H9 (cell line): Measurements from ENCODE around the gene SLC24A3. TPM values are rescaled to one million over a fixed set of nuclear protein-coding genes. Genes with fewer than 3 reads are reported as not detected.

Experiments used
- DNase-seq: peaks from one replicate; pipeline ENCODE4 v3.0.0-alpha.2; 2017
- H2AFZ ChIP-seq: one replicate; pipeline ENCODE4 v1.6.1; 2013; ENCODE audit warnings: mild to moderate bottlenecking, low read length, control low read depth, moderate library complexity
- H2AK5ac ChIP-seq: 2 replicates; pipeline ENCODE4 v1.6.1; 2013; ENCODE audit warnings: low read length, control low read depth, mixed read lengths; ENCODE audit not compliant: insufficient read length
- H2BK120ac ChIP-seq: one replicate; pipeline ENCODE4 v1.6.1; 2013; ENCODE audit warnings: low read depth, mild to moderate bottlenecking, low read length, control low read depth, inconsistent platforms; ENCODE audit not compliant: poor library complexity, severe bottlenecking
- H2BK12ac ChIP-seq: 2 replicates; pipeline ENCODE4 v1.6.1; 2013; ENCODE audit warnings: low read length, control low read depth, mixed read lengths, low read depth; ENCODE audit not compliant: insufficient read length
- H2BK15ac ChIP-seq: 2 replicates; pipeline ENCODE4 v1.6.1; 2013; ENCODE audit warnings: low read depth, low read length, control low read depth
- H2BK20ac ChIP-seq: one replicate; pipeline ENCODE4 v1.6.1; 2013; ENCODE audit warnings: low read depth, mild to moderate bottlenecking, low read length, control low read depth, inconsistent platforms; ENCODE audit not compliant: poor library complexity, severe bottlenecking
- H2BK5ac ChIP-seq: 2 replicates; pipeline ENCODE4 v1.6.1; 2013; ENCODE audit warnings: low read length, control low read depth, mixed read lengths; ENCODE audit not compliant: insufficient read length
- H3K14ac ChIP-seq: 2 replicates; pipeline ENCODE4 v1.6.1; 2013; ENCODE audit warnings: low read length, control low read depth; ENCODE audit not compliant: insufficient read depth
- H3K18ac ChIP-seq: 2 replicates; pipeline ENCODE4 v1.6.1; 2013; ENCODE audit warnings: low read depth, mild to moderate bottlenecking, mixed read lengths, low read length, control low read depth; ENCODE audit not compliant: insufficient read length
- H3K23ac ChIP-seq: 2 replicates; pipeline ENCODE4 v1.6.1; 2013; ENCODE audit warnings: low read length, control low read depth, mixed read lengths, low read depth; ENCODE audit not compliant: insufficient read length
- H3K23me2 ChIP-seq: 2 replicates; pipeline ENCODE4 v1.6.1; 2013; ENCODE audit warnings: low read depth, mild to moderate bottlenecking, mixed read lengths, low read length, control low read depth; ENCODE audit not compliant: insufficient read length, poor library complexity, severe bottlenecking
- H3K27ac ChIP-seq: 2 replicates; pipeline ENCODE4 v1.5.1; 2013; ENCODE audit warnings: low read length, control low read depth, mixed read lengths, low read depth; ENCODE audit not compliant: insufficient read length
- H3K27me3 ChIP-seq: 2 replicates; pipeline ENCODE4 v1.6.1; 2013; ENCODE audit warnings: low read length, control low read depth, inconsistent platforms; ENCODE audit not compliant: insufficient read depth
- H3K4ac ChIP-seq: 2 replicates; pipeline ENCODE4 v1.6.1; 2013; ENCODE audit warnings: low read depth, mild to moderate bottlenecking, control low read depth, inconsistent platforms, low read length, moderate library complexity
- H3K4me1 ChIP-seq: 2 replicates; pipeline ENCODE4 v1.6.1; 2013; ENCODE audit warnings: low read length, control low read depth, inconsistent platforms; ENCODE audit not compliant: insufficient read depth
- H3K4me2 ChIP-seq: 2 replicates; pipeline ENCODE4 v1.6.1; 2013; ENCODE audit warnings: low read length, control low read depth, mixed read lengths; ENCODE audit not compliant: insufficient read length, insufficient read depth
- H3K56ac ChIP-seq: 2 replicates; pipeline ENCODE4 v1.6.1; 2013; ENCODE audit warnings: low read depth, mild to moderate bottlenecking, mixed read lengths, low read length, control low read depth; ENCODE audit not compliant: insufficient read length
- H3K79me1 ChIP-seq: 2 replicates; pipeline ENCODE4 v1.6.1; 2013; ENCODE audit warnings: low read depth, mild to moderate bottlenecking, moderate library complexity, low read length, control low read depth, inconsistent platforms; ENCODE audit not compliant: insufficient read depth, poor library complexity, severe bottlenecking
- H3K79me2 ChIP-seq: 2 replicates; pipeline ENCODE4 v1.6.1; 2013; ENCODE audit warnings: low read length, control low read depth, inconsistent platforms; ENCODE audit not compliant: insufficient read depth
- H3K9ac ChIP-seq: 2 replicates; pipeline ENCODE4 v1.6.1; 2013; ENCODE audit warnings: low read length, control low read depth, mixed read lengths; ENCODE audit not compliant: insufficient read length; ENCODE audit errors: extremely low read depth
- H3K9me3 ChIP-seq: one replicate; pipeline ENCODE4 v1.6.1; 2013; ENCODE audit warnings: low read depth, low read length, inconsistent platforms; ENCODE audit not compliant: control insufficient read depth
- H3T11ph ChIP-seq: one replicate; pipeline ENCODE4 v1.6.1; 2013; ENCODE audit warnings: mild to moderate bottlenecking, low read length, control low read depth, inconsistent platforms
- H4K20me1 ChIP-seq: one replicate; pipeline ENCODE4 v1.6.1; 2013; ENCODE audit not compliant: control insufficient read depth, insufficient read length, insufficient read depth
- H4K5ac ChIP-seq: 2 replicates; pipeline ENCODE4 v1.6.1; 2013; ENCODE audit warnings: low read depth, mild to moderate bottlenecking, mixed read lengths, low read length, control low read depth; ENCODE audit not compliant: insufficient read length
- H4K8ac ChIP-seq: replicated peaks from 2 replicates; pipeline ENCODE4 v1.6.1; 2013; ENCODE audit warnings: low read length, control low read depth, mixed read lengths, low read depth; ENCODE audit not compliant: insufficient read length
- H4K91ac ChIP-seq: 2 replicates; pipeline ENCODE4 v1.6.1; 2013; ENCODE audit warnings: low read depth, mild to moderate bottlenecking, moderate library complexity, mixed read lengths, low read length, control low read depth; ENCODE audit not compliant: insufficient read length
- H3K27ac Mint-ChIP-seq, 3 experiments: 2 replicates in 2 of 3; 3 replicates in 1 of 3; pipeline ENCODE4 v1.8.0; 2020 to 2021; ENCODE audit warnings: mixed read lengths in 3 of 3, mild to moderate bottlenecking in 1 of 3, moderate library complexity in 1 of 3
- H3K27me3 Mint-ChIP-seq: 2 replicates; pipeline ENCODE4 v1.8.0; 2021; ENCODE audit warnings: low read depth, mild to moderate bottlenecking, moderate library complexity, mixed read lengths
- H3K36me3 Mint-ChIP-seq, 3 experiments: 2 replicates in 2 of 3; 3 replicates in 1 of 3; pipeline ENCODE4 v1.8.0; 2020 to 2021; ENCODE audit warnings: low read depth in 3 of 3, mixed read lengths in 3 of 3; ENCODE audit not compliant: insufficient read depth in 1 of 3
- H3K4me1 Mint-ChIP-seq, 2 experiments: 2 replicates each; pipeline ENCODE4 v1.8.0; 2020; ENCODE audit warnings: mixed read lengths in 2 of 2
- H3K4me3 Mint-ChIP-seq, 2 experiments: 2 replicates in 1 of 2; 3 replicates in 1 of 2; pipeline ENCODE4 v1.8.0; 2020 to 2021; ENCODE audit warnings: mild to moderate bottlenecking in 2 of 2, mixed read lengths in 2 of 2, moderate library complexity in 1 of 2
- H3K9me3 Mint-ChIP-seq, 2 experiments: 2 replicates in 1 of 2; 3 replicates in 1 of 2; pipeline ENCODE4 v1.8.0; 2020; ENCODE audit warnings: mild to moderate bottlenecking in 2 of 2, mixed read lengths in 2 of 2, moderate library complexity in 1 of 2
- CTCF ChIP-seq: fragments of 200-600 bp; sonication (generic); conservative IDR thresholded peaks from 3 replicates; pipeline ENCODE4 v1.8.0; 2021; ENCODE audit warnings: antibody characterized with exemption, mild to moderate bottlenecking
- WGBS: extraction: QIAGEN DNeasy Blood & Tissue Kit; methylation state at CpG from one replicate; pipeline ENCODE4 v1.1.7; 2013; ENCODE audit warnings: missing lambda C conversion rate, low lambda C conversion rate, mixed read lengths; ENCODE audit not compliant: insufficient read length; ENCODE audit errors: extremely low coverage; 5-methylcytosine and 5-hydroxymethylcytosine counted together
- total RNA-seq: library from RNA; stranded (reverse); gene quantifications from 2 replicates; pipeline ENCODE4 v1.2.1, GENCODE V29; 2021

SLC24A3 gene
- total RNA-seq, 1 experiment from 2014 or later: 0.83 TPM

GRCh38 chr20:19750101-19750606 lies 537.7 kb downstream of the SLC24A3 start:
- H3K27ac ChIP-seq: no peak overlapping the region
- no peak overlapping the region for H2BK5ac ChIP-seq
- no peak overlapping the region for H2BK15ac ChIP-seq
- WGBS: no CpG with 5 or more reads among the region's 4 CpGs
- H3K9me3 Mint-ChIP-seq: peaks cover 10% of the 10 kb centered on the region in 2 experiments; a peak in 4 of 5 replicates
- H3K56ac ChIP-seq: no peak overlapping the region
- no peak overlapping the region for H4K5ac ChIP-seq
- peaks cover 0 to 4% (median 2%) of the 10 kb centered on the region in 3 experiments; a peak in 1 of 7 replicates for H3K36me3 Mint-ChIP-seq
- no peak overlapping the region for H3K4me3 Mint-ChIP-seq
- no peak overlapping the region for H2AFZ ChIP-seq
- H3T11ph ChIP-seq: no peak overlapping the region
- no peaks in the 10 kb centered on the region for H4K20me1 ChIP-seq
- no peaks in the 10 kb centered on the region; the same call in 1 of the 2 replicates for H3K27me3 ChIP-seq
- H3K23me2 ChIP-seq: no peaks in the 10 kb centered on the region
- H3K9ac ChIP-seq: no peak overlapping the region
- H3K23ac ChIP-seq: no peak overlapping the region
- no peaks in the 10 kb centered on the region for H3K79me2 ChIP-seq
- H2AK5ac ChIP-seq: no peak overlapping the region
- H4K91ac ChIP-seq: no peak overlapping the region
- H3K4me2 ChIP-seq: no peak overlapping the region
- no peak for TF ChIP-seq CTCF
- H2BK120ac ChIP-seq: no peak overlapping the region
- H3K4me1 ChIP-seq: no peaks in the 10 kb centered on the region
- DNase-seq: no peak
- H3K4me1 Mint-ChIP-seq: peaks cover 4 to 5% of the 10 kb centered on the region in 2 experiments
- H3K4ac ChIP-seq: no peak overlapping the region
- no peak overlapping the region for H3K18ac ChIP-seq
- H2BK12ac ChIP-seq: no peak overlapping the region
- H3K27me3 Mint-ChIP-seq: peaks cover 37% of the 10 kb centered on the region
- H3K27ac Mint-ChIP-seq: no peak overlapping the region
- no peak overlapping the region for H3K14ac ChIP-seq
- no peak overlapping the region for H4K8ac ChIP-seq
- H3K9me3 ChIP-seq: no peaks in the 10 kb centered on the region
- no peaks in the 10 kb centered on the region for H3K79me1 ChIP-seq
- H2BK20ac ChIP-seq: no peak overlapping the region
